Suprapubic skin (tissue), 4 donors: ENCODE results near the gene LAMA4. TPM values are rescaled to one million over a fixed set of nuclear protein-coding genes. Genes with fewer than 3 reads are reported as not detected.

Source experiments
- DNase-seq, 2 donors: peaks; one replicate each; pipeline ENCODE4 v3.0.0-alpha.2; 2019; ENCODE audit warnings: low spot score in 2 of 2
- H3K27ac ChIP-seq: fragments of 200-600 bp; sonication (generic); one replicate; pipeline ENCODE4 v1.5.1; 2019
- H3K27me3 ChIP-seq: fragments of 200-600 bp; sonication (generic); one replicate; pipeline ENCODE4 v1.5.1; 2019
- H3K36me3 ChIP-seq: fragments of 200-600 bp; sonication (generic); one replicate; pipeline ENCODE4 v1.5.1; 2019
- H3K4me1 ChIP-seq: fragments of 200-600 bp; sonication (generic); one replicate; pipeline ENCODE4 v1.5.1; 2019
- H3K4me3 ChIP-seq: fragments of 200-600 bp; sonication (generic); one replicate; pipeline ENCODE4 v1.5.1; 2019; ENCODE audit warnings: mild to moderate bottlenecking
- H3K9me3 ChIP-seq: fragments of 200-600 bp; sonication (generic); one replicate; pipeline ENCODE4 v1.5.1; 2019
- EP300 ChIP-seq: sonication (generic); formaldehyde crosslinking; IDR thresholded peaks from one replicate; pipeline ENCODE4 v1.6.1; 2017; ENCODE audit warnings: antibody characterized with exemption
- POLR2A ChIP-seq, 2 donors: fragments of 450-650 bp; IDR thresholded peaks; one replicate each; pipeline ENCODE4 v1.6.1; 2017; ENCODE audit warnings: antibody characterized with exemption in 2 of 2, mild to moderate bottlenecking in 2 of 2, moderate library complexity in 2 of 2
- POLR2AphosphoS5 ChIP-seq, 3 donors: sonication (generic); formaldehyde crosslinking; IDR thresholded peaks; one replicate each; pipeline ENCODE4 v1.6.1; 2017; ENCODE audit warnings: antibody characterized with exemption in 3 of 3
- WGBS: methylation state at CpG from one replicate; pipeline ENCODE4 v1.1.5; 2018; 5-methylcytosine and 5-hydroxymethylcytosine counted together
- total RNA-seq, 4 donors: library from RNA; depleted of rRNA; stranded (reverse); fragments of >200 nt; gene quantifications; one replicate each; pipeline ENCODE4 v1.1.0, GENCODE V29; 2016
- TF ChIP-seq, protein P1 (sequence below), 2 donors: fragments of 200-600 bp in 1 of 2; fragments of 450-650 bp in 1 of 2; sonication (generic) in 1 of 2; IDR thresholded peaks; one replicate each; pipeline ENCODE4 v1.5.1; 2016 to 2019; ENCODE audit warnings: antibody characterized with exemption in 2 of 2, mild to moderate bottlenecking in 1 of 2, moderate library complexity in 1 of 2

LAMA4 gene
- total RNA-seq, 4 donors from 2014 or later = 10.4 to 44.0 (median 23.6) TPM

DNA sequence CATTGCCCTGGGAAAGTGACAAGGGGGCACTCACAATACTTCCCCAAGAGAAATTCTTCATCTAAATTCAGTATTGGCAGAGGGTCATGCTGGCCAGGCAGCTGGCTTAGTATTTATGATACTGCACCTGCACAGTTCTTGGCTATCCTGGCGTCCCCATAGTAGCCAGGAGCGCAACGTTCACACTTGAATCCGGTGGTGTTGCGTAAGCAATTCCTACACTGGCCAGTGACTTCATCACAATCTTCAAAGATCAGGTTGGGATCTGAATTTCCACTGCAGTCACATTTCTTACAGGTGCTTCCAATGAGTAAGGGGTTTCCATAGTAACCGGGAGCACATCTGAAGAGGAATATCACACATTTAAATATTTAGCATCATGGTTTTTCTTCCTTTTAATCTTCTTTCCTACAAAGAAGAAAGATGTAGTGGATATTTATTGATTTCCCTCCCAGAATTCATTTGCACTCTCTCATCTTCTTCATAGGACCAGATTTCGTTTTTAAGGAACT, 62.8 kb downstream of the LAMA4 start:
- no peak for TF ChIP-seq POLR2A (IDR thresholded peaks at IDR 0.05)
- TF ChIP-seq EP300 = no peak
- TF ChIP-seq POLR2AphosphoS5 (IDR thresholded peaks at IDR 0.05) = no peak
- TF ChIP-seq, protein P1, sequence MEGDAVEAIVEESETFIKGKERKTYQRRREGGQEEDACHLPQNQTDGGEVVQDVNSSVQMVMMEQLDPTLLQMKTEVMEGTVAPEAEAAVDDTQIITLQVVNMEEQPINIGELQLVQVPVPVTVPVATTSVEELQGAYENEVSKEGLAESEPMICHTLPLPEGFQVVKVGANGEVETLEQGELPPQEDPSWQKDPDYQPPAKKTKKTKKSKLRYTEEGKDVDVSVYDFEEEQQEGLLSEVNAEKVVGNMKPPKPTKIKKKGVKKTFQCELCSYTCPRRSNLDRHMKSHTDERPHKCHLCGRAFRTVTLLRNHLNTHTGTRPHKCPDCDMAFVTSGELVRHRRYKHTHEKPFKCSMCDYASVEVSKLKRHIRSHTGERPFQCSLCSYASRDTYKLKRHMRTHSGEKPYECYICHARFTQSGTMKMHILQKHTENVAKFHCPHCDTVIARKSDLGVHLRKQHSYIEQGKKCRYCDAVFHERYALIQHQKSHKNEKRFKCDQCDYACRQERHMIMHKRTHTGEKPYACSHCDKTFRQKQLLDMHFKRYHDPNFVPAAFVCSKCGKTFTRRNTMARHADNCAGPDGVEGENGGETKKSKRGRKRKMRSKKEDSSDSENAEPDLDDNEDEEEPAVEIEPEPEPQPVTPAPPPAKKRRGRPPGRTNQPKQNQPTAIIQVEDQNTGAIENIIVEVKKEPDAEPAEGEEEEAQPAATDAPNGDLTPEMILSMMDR (IDR thresholded peaks at IDR 0.05) = no peak
- no peak overlapping the region for H3K4me3 ChIP-seq
- peaks cover 6% of the 10 kb centered on the region for H3K36me3 ChIP-seq
- H3K9me3 ChIP-seq = no peaks in the 10 kb centered on the region
- no peak for DNase-seq
- no peaks in the 10 kb centered on the region for H3K27me3 ChIP-seq
- peaks cover 4% of the 10 kb centered on the region for H3K4me1 ChIP-seq
- 93% methylated on average over 7 of the region's 7 CpGs for WGBS
- no peak overlapping the region for H3K27ac ChIP-seq

DNA sequence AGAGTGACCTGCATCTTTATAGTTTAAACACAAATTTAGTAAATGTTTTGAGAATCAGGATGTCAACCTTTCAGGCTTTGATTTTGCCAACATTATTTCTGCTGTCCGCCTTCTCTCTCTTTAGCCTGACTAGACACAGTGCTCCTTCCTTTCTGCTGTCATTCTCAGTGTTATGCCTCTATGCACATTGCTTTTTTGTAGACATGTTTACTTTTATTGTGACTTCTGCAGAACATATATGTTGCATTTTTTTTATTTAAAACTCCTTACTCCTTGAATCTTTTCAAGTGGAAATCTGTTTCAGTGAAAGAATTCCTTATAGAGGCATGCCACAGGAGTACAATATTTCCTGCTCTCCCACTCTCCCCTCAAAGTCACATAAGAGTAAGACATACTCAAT, 64.2 kb downstream of the LAMA4 start:
- H3K4me1 ChIP-seq = peaks cover 4% of the 10 kb centered on the region
- H3K36me3 ChIP-seq = peaks cover 6% of the 10 kb centered on the region
- H3K27ac ChIP-seq = no peak overlapping the region
- H3K4me3 ChIP-seq = no peak overlapping the region
- no peaks in the 10 kb centered on the region for H3K27me3 ChIP-seq
- H3K9me3 ChIP-seq = no peaks in the 10 kb centered on the region
- DNase-seq = no peak
- WGBS = 94% methylated on average over 1 of the region's 1 CpG
- no peak for TF ChIP-seq POLR2A (IDR thresholded peaks at IDR 0.05)
- TF ChIP-seq, protein P1 (IDR thresholded peaks at IDR 0.05) = no peak
- TF ChIP-seq POLR2AphosphoS5 (IDR thresholded peaks at IDR 0.05) = no peak
- no peak for TF ChIP-seq EP300

DNA sequence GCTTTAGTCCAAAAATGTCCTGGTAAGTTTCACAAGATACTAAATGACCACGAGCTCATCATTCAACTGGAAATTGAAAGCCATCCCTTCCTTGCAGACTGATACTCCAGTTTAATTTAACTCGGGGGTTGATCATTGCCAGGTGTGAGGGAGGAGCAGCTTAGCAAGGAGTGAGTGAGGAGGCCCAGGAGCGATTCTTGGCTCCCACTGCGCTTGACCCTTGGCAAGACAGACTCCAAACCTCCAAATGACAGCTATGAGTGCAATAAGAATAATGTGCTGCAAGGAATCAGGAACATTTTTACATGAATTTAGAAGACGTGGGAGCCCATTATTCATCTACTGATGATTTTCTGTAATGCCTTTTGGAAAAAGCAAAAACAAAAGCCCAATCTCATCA, 64.9 kb downstream of the LAMA4 start:
- no peak for TF ChIP-seq POLR2A (IDR thresholded peaks at IDR 0.05)
- TF ChIP-seq, protein P1 (IDR thresholded peaks at IDR 0.05) = no peak
- no peak for TF ChIP-seq POLR2AphosphoS5 (IDR thresholded peaks at IDR 0.05)
- TF ChIP-seq EP300 = no peak
- Histone ChIP-seq H3K27ac (no peak overlapping the region), H3K4me3 (no peak overlapping the region), H3K4me1 (peaks cover 4% of the 10 kb centered on the region), H3K27me3 (no peaks in the 10 kb centered on the region), H3K36me3 (peaks cover 6% of the 10 kb centered on the region), H3K9me3 (no peaks in the 10 kb centered on the region)
- 62% methylated on average over 5 of the region's 5 CpGs for WGBS
- DNase-seq = peak in 1 of 2 donors; percentile 84

DNA sequence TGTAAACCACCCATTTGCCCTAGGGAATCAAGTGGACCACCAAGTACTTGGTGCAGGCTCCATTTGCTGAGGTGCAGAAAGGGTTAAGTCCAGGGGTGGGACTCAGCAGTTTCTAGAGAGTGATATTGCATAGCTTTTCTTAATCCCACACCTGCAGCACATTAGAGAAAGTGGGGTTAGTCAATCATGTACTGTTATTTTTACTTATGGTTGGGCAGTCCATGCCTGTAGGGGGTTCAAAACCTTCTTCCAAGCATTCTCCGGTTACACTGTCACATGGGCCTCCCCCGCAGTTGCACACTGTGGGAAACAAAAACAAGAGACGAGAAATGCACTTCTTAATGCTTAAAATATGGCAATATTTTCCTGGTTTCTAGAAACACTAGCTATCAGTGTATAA, 65.5 kb downstream of the LAMA4 start:
- Histone ChIP-seq H3K27me3 (no peaks in the 10 kb centered on the region), H3K4me1 (peaks cover 4% of the 10 kb centered on the region), H3K4me3 (no peak overlapping the region), H3K36me3 (peaks cover 6% of the 10 kb centered on the region), H3K9me3 (no peaks in the 10 kb centered on the region), H3K27ac (no peak overlapping the region)
- DNase-seq = no peak
- WGBS = 52% methylated on average over 3 of the region's 3 CpGs
- TF ChIP-seq POLR2AphosphoS5 (IDR thresholded peaks at IDR 0.05) (no peak), POLR2A (IDR thresholded peaks at IDR 0.05) (no peak), EP300 (no peak)
- TF ChIP-seq, protein P1 (IDR thresholded peaks at IDR 0.05) = no peak

DNA sequence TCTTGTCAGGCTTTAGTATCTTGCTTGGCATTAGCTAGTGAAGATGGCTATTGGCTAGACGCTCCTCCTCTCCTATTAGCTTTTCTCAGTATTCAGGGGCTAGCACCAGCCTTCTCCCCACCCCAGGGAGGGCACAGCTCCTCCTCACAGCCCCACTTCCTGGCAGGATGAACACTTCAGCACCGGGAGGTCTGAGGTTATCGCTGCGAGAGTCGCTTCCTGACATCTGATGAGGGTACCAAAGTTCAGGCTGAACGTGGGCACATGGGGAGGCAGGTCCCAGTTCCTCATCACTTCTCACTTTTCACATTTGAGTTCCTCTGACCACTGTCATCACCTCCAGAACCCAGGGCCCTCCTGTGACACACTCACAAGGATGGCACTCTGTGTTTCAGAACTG, 66.6 kb downstream of the LAMA4 start:
- Histone ChIP-seq H3K4me3 (no peak overlapping the region), H3K36me3 (peaks cover 6% of the 10 kb centered on the region), H3K27me3 (no peaks in the 10 kb centered on the region), H3K9me3 (no peaks in the 10 kb centered on the region), H3K4me1 (peaks cover 4% of the 10 kb centered on the region), H3K27ac (no peak overlapping the region)
- no peak for DNase-seq
- TF ChIP-seq EP300 (no peak), POLR2AphosphoS5 (IDR thresholded peaks at IDR 0.05) (no peak), POLR2A (IDR thresholded peaks at IDR 0.05) (no peak)
- TF ChIP-seq, protein P1 (IDR thresholded peaks at IDR 0.05) = no peak
- WGBS = 71% methylated on average over 6 of the region's 6 CpGs
